Lower leg skin (tissue), 3 donors: ENCODE results near the gene DHRSX.

Experiments
- POLR2A ChIP-seq, 2 donors: fragments of 450-650 bp; IDR thresholded peaks; one replicate each; pipeline ENCODE4 v1.6.1; 2016 to 2017; ENCODE audit warnings: antibody characterized with exemption in 2 of 2, mild to moderate bottlenecking in 1 of 2, moderate library complexity in 1 of 2
- TF ChIP-seq, protein P1 (sequence below), 3 donors: fragments of 450-650 bp; IDR thresholded peaks; one replicate each; pipeline ENCODE4 v1.5.1; 2016; ENCODE audit warnings: antibody characterized with exemption in 3 of 3, mild to moderate bottlenecking in 3 of 3, moderate library complexity in 2 of 3

- TF ChIP-seq, protein P1, sequence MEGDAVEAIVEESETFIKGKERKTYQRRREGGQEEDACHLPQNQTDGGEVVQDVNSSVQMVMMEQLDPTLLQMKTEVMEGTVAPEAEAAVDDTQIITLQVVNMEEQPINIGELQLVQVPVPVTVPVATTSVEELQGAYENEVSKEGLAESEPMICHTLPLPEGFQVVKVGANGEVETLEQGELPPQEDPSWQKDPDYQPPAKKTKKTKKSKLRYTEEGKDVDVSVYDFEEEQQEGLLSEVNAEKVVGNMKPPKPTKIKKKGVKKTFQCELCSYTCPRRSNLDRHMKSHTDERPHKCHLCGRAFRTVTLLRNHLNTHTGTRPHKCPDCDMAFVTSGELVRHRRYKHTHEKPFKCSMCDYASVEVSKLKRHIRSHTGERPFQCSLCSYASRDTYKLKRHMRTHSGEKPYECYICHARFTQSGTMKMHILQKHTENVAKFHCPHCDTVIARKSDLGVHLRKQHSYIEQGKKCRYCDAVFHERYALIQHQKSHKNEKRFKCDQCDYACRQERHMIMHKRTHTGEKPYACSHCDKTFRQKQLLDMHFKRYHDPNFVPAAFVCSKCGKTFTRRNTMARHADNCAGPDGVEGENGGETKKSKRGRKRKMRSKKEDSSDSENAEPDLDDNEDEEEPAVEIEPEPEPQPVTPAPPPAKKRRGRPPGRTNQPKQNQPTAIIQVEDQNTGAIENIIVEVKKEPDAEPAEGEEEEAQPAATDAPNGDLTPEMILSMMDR (IDR thresholded peaks at IDR 0.05) = no peak
- no peak for TF ChIP-seq POLR2A (IDR thresholded peaks at IDR 0.05)
These were observed 280.5 kb downstream of the DHRSX start for GRCh38 chrX:2220296-2220695.
